AG10803 (cell line): ENCODE data around the gene CDH4.

ENCODE experiments used
- DNase-seq: peaks from one replicate; pipeline ENCODE4 v3.0.0; 2010; ENCODE audit warnings: low read depth
- H3K4me3 ChIP-seq: 2 replicates; pipeline ENCODE4 v1.5.1; 2011; ENCODE audit warnings: mild to moderate bottlenecking, low read length, control low read depth
- TF ChIP-seq, protein P1 (sequence below): conservative IDR thresholded peaks from 2 replicates; pipeline ENCODE4 v1.5.1; 2011; ENCODE audit warnings: mild to moderate bottlenecking, low read length, control low read depth, inconsistent platforms

Gene CDH4

DNA sequence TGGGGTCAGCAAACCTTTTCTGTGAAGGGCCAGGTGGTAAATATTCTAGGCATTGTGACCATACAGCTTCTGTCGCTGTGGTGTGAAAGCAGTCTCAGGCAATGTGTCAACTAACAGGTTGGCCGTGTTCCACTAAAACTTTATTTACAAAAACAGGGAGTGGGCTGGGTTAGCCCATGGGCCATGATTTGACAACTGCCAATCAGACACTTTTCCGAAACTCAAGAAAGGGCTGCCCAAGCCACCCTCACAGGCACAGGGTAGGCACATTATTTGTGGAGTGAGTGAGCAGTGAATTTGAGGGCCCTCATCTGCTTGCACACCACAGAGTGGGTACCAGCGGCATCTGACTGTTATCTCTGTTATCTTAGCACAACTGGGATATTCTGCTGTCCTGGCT, 523.4 kb downstream of the CDH4 start:
- TF ChIP-seq, protein P1, sequence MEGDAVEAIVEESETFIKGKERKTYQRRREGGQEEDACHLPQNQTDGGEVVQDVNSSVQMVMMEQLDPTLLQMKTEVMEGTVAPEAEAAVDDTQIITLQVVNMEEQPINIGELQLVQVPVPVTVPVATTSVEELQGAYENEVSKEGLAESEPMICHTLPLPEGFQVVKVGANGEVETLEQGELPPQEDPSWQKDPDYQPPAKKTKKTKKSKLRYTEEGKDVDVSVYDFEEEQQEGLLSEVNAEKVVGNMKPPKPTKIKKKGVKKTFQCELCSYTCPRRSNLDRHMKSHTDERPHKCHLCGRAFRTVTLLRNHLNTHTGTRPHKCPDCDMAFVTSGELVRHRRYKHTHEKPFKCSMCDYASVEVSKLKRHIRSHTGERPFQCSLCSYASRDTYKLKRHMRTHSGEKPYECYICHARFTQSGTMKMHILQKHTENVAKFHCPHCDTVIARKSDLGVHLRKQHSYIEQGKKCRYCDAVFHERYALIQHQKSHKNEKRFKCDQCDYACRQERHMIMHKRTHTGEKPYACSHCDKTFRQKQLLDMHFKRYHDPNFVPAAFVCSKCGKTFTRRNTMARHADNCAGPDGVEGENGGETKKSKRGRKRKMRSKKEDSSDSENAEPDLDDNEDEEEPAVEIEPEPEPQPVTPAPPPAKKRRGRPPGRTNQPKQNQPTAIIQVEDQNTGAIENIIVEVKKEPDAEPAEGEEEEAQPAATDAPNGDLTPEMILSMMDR, result no peak
- no peak overlapping the region for H3K4me3 ChIP-seq
- no peak for DNase-seq

DNA sequence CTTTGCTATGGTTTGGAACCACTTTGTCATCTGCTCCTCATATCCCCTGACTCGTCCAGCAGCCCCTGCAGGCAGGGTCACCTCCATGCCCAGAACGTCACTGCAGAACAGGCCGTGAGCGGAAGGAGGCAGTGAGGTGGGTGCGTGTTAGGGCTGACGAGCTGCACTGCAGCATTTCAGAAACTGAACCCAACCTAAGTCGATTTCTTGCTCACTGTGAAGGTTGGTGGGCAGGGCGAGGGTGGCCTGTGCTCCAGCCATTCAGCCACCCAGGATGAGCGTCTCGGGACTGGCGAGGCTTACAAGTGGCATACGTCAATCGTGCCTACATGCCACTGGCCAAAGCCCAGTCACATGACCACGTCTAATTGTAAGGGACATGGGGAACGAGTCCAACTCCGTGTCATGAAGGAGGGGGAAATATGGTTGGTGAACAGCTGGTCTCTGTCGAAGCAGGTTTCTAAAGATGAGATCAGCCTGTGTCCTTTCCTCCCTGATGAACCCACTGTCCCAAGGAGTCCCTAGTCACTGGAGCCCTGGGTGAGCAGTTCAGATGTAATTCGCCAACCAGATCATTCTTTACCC, 524.5 kb downstream of the CDH4 start:
- TF ChIP-seq, protein P1, result no peak
- no peak for DNase-seq
- no peak overlapping the region for H3K4me3 ChIP-seq

DNA sequence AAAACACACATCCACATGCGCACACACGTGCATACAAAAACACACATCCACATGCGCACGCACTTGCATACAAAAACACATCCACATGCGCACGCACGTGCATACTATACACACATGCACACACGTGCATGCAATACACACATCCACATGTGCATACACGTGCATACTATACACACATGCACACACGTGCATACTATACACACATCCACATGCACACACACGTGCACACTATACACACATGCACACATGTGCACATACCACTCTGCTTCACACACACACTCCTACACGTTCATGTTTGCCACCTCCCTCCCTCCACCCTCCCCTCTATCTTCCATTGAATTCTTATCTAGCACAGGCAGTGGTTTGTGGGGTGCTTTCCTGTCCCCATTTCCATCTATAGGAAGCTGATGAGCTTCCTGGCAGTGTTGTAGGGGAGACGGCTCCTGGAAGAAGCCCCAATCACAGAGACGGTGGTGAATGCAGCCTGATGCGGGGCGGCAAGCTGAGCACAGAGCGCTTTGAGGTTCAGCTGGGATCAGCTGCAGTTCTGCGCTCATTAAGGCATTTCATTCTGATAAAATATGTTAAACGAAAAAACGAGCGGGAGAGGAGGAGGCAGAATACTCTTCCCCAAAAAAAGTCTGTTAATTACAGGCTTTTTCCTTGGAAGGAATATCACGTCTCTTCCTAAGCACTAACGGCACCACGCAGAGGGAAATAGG, 525.9 kb downstream of the CDH4 start:
- H3K4me3 ChIP-seq, result no peak overlapping the region
- DNase-seq, result no peak
- TF ChIP-seq, protein P1, result no peak

DNA sequence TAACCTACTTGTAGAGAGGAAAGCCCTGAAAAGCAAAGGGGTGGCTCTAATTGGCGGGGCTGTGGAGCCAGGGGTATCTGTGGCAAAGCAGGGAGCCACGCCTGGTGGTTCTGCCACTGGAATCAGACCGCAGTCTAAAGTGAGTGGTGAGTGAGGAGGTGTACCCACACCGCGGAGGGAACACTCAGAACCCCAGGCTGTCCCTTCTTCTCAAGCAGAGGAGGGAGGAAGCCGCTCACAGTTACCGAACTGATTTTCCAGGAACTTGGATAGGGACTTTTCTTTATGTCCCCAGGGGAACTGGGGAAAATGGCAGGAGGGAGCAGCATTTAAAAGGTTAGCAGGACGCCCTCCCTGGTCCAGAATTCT, 526.4 kb downstream of the CDH4 start:
- TF ChIP-seq, protein P1, result no peak
- no peak for DNase-seq
- no peak overlapping the region for H3K4me3 ChIP-seq

DNA sequence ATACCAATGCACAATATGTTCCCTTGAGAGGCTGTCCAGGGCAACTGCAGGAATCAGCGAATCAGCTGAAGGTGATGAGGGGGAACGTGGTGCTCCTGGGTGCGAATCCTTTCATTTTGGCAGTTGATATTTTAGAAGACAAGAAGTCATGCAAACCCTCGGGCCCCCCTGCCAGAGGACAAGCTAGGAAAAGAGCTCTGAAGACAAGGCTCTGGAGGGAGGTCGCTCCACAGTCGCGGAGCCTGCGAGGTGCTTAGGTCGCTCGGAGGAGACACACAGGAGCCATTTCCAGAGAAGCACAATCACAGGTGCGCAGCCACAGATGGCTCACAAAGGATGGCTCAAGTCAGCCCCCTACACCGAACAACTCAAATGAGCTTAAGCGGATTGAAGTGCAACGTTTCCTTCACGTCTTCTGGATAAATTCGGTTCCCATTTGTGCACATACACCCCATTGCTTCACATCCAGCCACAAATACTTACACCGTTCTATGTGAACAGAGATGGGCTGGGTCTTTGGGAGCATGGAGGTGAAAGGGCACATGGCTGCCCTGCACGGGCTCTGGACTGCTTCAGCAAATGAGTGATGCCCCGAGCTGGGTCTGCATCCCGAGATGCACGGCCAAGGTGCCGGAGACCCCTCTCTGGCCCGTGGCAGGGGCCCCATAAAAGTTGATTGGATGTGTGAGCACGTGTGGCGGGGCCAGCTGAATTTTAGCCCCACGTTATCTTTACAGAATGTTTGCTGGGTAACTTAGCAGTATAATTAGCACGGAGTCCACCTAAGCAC, 527.3 kb downstream of the CDH4 start:
- DNase-seq, result no peak
- TF ChIP-seq, protein P1, result no peak
- H3K4me3 ChIP-seq, result no peak overlapping the region

DNA sequence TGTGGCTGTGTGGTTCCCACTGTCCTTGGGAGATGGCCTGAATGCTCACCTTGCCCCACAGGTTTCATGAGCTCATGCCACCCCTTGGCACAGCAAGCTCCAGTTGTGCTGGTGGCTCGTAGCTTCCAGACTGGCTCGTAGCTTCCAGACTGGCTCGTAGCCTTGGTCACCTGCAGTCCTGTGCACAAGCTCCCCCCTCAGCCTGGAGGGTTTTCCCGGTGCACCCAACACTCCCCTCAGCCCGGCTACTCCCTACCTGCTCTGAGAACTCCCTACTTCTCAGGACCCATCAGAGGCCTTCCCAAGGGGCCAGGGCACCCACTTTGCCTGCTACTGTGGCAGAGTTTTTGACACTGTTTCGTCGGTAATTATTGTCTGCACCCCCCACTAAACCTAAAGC, 528.0 kb downstream of the CDH4 start:
- TF ChIP-seq, protein P1, result no peak
- DNase-seq, result no peak
- H3K4me3 ChIP-seq, result no peak overlapping the region
